HG03097 (cell line): ENCODE measurements around the gene RERE.

Experiments used
- ATAC-seq: cut with Tn5 transposase; IDR thresholded peaks from one replicate; pipeline ENCODE4 v1.9.1; 2021; ENCODE audit not compliant: unreplicated experiment, low FRiP score

Gene RERE

GRCh38 chr1:8674481-8674880 is 143.0 kb downstream of the RERE start:
- no peak for ATAC-seq

GRCh38 chr1:8671306-8671917 is 146.0 kb downstream of the RERE start:
- ATAC-seq = no peak

DNA sequence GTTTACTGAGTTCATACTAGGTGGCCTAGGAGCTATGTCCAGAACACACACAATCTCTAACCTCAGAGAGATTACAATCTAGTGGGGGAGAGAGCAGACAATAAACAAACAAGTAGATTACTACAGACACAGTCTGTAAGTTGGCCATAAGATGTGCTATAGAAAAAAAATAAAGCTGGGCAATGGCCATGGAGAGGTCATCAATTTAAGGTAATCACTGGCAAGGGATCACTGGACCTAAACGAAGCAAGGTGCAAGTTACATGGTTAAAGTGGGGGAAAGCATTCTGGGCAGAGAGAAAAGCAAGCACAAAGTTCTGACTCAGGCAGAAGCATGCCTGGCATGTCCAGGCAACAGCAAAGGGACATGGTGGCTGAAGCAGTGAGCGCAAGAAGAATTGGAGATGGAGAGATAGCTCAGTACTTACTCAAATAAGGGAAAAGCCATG is 147.0 kb downstream of the RERE start:
- ATAC-seq = no peak

DNA sequence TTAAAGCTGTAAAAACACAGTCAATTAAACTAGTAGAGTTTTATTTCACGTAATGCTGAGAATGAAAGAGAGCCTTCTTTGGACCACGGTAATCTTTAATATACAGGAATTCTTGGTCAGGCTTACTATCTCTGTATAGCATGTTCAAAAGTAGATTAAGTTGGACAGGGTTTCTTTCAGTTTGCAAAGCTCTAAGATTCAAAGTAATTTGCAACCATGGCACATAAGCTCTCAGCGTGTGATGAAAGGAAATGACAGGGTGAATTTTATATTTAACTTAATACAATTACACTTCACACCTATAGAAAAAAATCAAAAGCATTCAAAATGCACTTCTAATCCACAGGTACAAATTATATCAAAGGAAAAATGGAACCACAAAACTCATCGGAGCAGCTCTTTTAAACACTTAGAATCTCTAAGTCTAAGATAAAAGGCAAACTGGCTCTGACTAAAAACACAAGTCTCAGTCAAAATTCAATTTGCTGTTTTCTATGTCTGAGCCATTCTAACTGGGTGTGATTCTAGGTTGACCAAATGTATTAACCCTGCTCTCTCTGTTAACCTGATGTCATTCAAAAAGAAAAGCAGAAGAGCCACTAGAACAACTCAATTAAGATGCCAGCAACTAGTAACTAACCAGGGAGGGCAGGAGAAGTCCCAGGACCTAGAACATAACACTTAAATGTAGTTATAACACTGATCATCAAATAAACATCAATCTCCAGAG is 147.7 kb downstream of the RERE start:
- ATAC-seq = no peak

DNA sequence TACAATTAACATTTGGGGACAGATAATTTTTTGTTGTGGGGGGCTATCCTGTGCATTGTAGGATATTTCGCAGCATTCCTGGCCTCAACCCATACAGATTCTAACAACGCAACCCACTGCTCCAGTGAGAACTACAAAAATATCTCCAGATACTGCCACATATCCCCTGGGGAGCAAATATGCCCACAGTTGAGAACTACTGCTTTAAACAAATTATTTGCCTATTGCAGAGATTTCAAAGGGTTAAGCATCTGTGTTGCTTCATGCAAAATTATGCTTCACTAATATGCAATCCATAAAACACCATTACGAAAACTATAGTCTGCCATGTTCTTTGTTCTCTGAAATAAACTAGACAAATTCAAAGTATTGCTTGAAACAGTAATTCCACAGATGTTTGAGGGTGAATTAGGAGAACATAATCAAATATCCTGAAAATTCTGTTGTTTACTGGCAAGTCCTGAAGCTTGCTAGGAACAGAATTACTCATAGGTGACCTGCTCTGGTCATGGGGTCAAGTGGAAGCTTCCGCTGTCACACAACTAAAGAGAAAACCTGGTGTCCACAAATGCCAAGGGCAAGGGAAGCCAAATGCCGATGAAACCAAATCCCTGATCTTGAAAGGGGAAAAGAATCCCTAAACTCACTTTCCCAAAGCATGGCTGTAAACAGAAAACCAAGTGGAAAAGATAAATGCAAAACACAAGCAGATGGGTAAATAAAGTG is 149.4 kb downstream of the RERE start:
- no peak for ATAC-seq

GRCh38 chr1:8666389-8667167 is 150.9 kb downstream of the RERE start:
- ATAC-seq = no peak

DNA sequence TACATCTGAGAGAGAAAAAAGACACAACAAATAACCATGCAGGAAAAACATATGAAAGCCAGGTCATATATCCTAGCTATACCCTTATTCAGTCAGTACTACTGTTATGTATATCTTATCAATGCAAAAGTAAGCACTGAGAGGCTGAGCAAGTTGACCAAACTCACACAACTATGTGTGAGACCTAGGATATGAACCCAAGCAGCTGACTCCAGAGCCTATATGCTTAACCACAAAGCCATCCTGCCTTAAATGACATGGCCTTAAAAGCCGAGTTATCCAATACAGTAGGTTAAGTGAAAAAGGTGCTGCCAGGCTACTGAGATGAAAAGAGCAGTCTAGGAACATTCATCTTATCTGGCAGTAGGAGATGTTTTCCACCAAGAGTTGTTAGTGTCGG is 151.6 kb downstream of the RERE start:
- no peak for ATAC-seq

- ATAC-seq = no peak
These were observed 152.6 kb downstream of the RERE start for GRCh38 chr1:8664887-8665286.

- ATAC-seq = no peak
These were observed 153.5 kb downstream of the RERE start for GRCh38 chr1:8663915-8664329.

DNA sequence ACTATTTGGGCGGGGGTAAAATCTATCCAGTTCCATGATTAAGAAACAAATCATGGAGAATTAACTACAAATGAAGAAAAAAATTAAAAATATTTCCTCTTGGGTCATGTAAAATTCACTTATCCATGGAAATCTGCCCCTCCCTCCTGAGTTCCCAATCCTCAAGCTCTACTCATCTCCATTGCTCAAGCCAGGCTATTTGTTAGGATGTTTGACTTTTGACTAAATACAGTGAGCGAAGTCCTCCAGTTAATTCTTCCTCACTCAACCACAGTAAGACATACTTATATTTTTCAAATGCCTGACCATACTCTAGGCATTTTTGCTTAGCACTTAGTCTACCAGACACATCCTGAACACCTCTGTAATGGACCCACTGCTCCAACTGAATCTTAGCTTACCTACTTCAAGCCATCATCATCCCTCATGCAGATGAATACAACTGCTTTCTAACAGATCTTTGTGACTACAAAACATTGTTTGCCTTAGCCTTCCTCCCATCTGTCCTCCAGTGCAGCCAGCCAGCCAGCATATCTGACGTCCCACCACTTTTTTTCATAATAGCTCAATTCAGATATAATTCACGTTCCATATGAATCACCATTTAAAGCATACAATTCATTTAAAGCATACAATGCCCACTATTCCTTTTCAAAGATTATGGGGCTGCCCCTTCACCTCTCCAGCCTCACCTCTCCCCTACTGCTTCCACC is 154.2 kb downstream of the RERE start:
- ATAC-seq = no peak

- ATAC-seq = no peak
These were observed 154.9 kb downstream of the RERE start for GRCh38 chr1:8662380-8663072.

DNA sequence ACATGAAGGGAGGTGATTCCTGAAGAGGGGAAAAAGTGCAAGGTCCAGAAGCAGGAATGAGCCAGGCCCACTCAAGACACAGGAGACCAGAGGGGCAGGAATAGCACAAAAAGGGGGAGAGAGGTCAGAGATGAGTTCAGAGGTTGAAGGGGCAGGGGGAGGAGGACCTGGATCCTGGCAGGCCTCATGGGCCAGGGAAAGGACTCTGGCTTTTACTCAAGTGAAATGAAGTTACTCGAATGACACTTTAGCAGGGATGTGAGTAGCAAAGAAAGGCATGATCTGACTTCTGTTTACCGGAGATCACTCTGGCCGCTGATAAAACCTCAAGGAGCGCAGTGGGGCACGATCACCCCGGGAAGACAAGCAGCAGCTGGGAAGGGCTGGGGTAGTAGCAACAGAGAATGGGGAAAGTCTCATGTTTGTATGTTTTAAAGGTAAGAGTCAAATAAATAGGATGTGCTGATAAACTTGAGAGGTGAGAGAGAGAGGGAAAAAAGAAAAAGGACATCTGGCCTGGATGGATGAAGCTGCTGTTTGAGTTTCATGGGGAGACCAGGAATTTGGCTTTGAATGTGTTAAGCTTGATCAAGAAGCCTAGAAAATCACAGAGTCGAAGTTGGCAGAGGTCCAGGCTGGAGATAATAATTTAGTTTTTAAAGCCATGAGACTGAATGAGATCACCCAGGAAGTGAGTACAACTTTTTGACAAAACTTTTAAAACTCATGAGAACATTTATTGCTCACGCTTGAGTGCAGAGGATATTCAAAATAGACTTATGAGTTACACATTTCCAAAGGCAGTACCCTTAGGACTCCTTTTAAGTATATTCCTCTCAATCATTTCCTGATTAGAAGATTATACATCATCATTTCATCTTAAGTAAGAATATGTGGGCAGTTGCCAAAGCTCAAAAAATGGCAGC is 156.0 kb downstream of the RERE start:
- no peak for ATAC-seq

DNA sequence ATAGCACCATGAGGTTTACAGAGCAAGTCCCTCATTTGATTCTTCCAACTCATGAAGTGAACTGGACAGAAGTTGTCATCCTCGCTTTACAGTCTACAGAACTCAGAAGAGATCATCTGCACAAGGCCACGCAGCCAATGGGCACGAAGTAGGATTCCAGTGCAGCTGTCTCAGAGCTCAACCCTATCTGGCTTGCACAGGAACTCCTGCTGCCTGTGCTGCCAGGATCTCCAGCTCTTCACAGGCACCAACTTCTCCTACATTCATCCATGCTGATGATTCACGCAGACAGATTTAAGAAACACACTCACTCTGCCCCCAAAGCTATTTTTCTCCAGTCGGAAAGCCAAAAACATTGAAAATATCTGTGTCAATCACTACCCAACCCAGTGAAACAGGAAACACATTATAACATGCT is 157.0 kb downstream of the RERE start:
- no peak for ATAC-seq

DNA sequence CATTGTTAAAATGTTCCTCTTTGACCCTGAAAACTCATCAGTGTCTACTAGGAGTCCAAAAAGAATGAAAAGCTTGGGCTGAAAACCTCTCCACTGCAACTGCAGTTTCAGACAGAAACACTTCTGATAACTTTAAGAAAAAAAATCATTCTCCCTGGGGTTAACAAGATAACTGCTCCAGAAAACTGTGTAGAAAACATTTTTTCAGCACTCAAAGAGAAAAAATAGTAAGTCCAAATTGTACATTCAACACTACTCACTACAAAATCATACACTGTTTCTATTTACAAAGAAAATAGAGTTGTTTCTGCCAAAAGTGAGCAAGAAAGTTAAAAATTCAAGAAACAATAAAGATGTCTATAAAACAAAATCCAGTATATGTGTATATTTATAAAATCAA is 157.8 kb downstream of the RERE start:
- ATAC-seq = no peak

DNA sequence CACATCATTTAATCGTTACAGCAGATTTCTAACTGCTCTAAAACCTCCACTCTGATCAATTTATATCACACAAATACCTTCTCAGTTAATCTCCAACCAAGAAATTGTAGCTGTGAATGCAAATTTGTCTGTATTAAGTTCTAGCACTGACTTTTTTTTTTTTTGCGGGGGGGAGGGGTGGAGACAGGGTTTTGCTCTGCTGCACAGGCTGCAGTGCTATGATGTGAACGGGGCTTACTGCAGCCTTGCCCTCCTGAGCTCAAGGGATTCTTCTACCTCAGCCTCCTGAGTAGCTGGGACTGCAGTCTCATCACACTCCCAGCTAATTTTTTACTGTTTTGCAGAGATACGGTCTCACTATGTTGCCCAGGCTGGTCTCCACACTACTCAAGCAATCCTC is 163.6 kb downstream of the RERE start:
- ATAC-seq = no peak

DNA sequence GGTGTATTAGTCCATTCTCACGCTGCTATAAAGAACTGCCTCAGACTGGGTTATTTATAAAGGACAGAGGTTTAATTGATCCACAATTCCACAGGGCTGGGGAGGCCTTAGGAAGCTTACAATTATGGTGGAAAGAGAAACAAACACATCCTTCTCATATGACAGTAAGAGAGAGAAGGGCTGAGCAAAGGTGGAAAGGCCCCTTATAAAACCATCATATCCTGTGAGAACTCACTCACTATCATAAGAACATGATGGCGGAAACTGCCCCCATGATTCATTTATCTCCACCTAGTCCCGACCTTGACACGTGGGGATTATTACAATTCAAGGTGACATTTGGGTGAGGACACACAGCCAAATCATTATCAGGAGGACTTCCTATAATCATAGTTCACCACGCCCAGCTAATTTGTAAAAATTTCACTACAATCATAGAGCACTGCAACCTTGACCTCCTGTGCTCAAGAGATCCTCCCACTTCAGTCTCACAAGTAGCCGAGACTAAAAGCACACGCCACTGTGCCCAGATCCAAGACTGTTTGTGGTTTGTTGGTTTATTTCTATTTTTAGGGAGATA is 164.9 kb downstream of the RERE start:
- ATAC-seq = no peak

DNA sequence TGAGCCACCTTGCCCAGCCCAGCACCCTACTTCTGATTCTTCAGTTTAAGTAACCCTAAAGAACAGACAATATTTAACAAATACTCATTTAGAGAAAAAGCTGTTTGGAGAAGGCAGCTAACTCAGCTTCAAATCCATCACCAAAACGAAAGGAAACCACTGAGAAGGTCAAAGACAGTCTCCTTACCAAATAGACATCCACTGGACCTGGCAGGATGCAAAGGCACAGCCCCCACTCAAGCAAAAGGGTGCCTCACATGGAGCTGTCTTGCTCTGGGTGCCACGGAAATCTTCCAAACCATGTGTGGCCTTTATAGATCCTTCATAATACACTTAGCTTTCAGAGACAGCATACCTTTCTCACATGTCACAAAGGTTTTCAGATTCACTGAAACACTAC is 165.5 kb downstream of the RERE start:
- no peak for ATAC-seq

DNA sequence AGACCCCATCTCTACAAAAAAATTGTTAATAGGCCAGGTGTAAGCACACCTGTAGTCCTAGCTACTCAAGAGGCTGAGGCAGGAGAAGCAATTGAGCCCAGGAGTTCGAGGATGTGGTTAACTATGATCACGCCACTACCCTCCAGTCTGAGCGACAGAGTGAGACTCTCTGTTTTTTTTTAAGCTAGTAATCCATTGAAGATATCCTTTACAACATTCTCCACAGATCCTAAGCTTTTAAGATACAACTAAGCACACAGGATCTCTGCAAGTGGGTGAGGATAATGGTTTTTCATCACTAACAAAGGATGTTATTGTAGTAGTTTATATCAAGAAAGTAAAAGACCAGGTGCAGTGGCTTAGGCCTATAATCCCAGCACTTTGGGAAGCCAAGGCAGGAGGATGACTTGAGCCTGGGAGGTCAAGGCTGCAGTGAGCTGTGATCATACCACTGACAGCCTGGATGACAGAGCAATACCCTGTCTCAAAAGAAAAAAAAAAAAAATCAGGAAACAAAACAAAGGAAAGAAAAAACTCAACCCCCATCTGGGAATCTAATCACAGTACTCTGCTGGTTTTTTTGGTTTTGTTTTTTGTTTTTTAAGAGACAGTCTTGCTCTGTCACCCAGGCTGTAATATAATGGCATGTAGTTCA is 166.1 kb downstream of the RERE start:
- ATAC-seq = no peak
